ENCODE data around the gene SNRNP35.

DNA sequence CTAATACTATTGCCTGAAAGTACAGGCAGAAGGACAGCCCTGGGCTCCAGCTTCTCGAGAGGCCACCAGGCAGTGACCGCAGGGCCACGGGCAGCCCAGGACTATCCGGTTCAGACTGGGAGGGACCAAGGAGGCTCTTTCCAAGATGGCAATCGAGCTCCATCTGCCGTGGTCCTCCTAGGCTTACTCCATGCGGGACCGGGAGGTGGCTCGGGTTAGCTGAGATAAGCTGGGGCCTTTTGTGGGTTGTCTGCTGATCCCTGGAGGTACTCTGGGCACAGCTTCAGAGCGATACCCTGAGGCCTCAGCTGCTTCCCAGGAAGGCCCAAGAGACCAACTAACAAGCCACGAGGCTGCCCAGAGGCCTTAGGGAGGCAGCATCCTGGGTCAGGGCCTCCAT, 33.1 kb downstream of the SNRNP35 start:
- no peak for TF ChIP-seq CTCF (IDR thresholded peaks at IDR 0.05; ENCODE audit: control extremely low read depth in 1 of 3, insufficient read depth in 1 of 3, low read depth in 1 of 3, low read length in 3 of 3)
- TF ChIP-seq EP300 (IDR thresholded peaks at IDR 0.05; ENCODE audit: borderline replicate concordance in 1 of 2, low read depth in 2 of 2, low read length in 2 of 2), result no peak

Data from H1 (cell line).